Progenitor cell of endocrine pancreas (in vitro differentiated cells): ENCODE data around the gene PLET1. TPM values are rescaled to one million over a fixed set of nuclear protein-coding genes. Genes with fewer than 3 reads are reported as not detected.
"Not testable (repeated sequence)": the region's sequence is repeated elsewhere in the genome, so short reads cannot be mapped to it uniquely, and the experiment has no call there.

ENCODE experiments used
- DNase-seq: peaks from one replicate; pipeline ENCODE4 v3.0.0; 2021; ENCODE audit warnings: low spot score; ENCODE audit not compliant: unreplicated experiment
- H3K27ac Mint-ChIP-seq: 2 replicates; pipeline ENCODE4 v1.8.0; 2021; ENCODE audit warnings: mild to moderate bottlenecking, moderate library complexity, mixed read lengths
- H3K27me3 Mint-ChIP-seq: 2 replicates; pipeline ENCODE4 v1.8.0; 2021; ENCODE audit warnings: mixed read lengths
- H3K36me3 Mint-ChIP-seq: 2 replicates; pipeline ENCODE4 v1.8.0; 2022; ENCODE audit warnings: mixed read lengths; ENCODE audit not compliant: insufficient read depth
- H3K4me1 Mint-ChIP-seq: 2 replicates; pipeline ENCODE4 v1.8.0; 2021; ENCODE audit warnings: low read depth, mixed read lengths
- H3K4me3 Mint-ChIP-seq: 2 replicates; pipeline ENCODE4 v1.8.0; 2021; ENCODE audit warnings: low read depth, mild to moderate bottlenecking, moderate library complexity, mixed read lengths
- H3K9me3 Mint-ChIP-seq: 2 replicates; pipeline ENCODE4 v1.8.0; 2021; ENCODE audit warnings: low read depth, mixed read lengths
- CTCF ChIP-seq: fragments of 200-600 bp; sonication (generic); IDR thresholded peaks from one replicate; pipeline ENCODE4 v1.5.0; 2021; ENCODE audit warnings: antibody characterized with exemption, mild to moderate bottlenecking; ENCODE audit not compliant: unreplicated experiment
- total RNA-seq: library from RNA; stranded (reverse); gene quantifications from 2 replicates; pipeline ENCODE4 v1.2.1, GENCODE V29; 2021

Gene PLET1
- total RNA-seq, 1 donor from 2014 or later = not detected

GRCh38 chr11:112206071-112206470, 54.6 kb downstream of the PLET1 start:
- DNase-seq = no peak
- Mint-ChIP-seq H3K27me3 (peaks cover 4% of the 10 kb centered on the region), H3K4me3 (no peak overlapping the region), H3K27ac (no peak overlapping the region), H3K9me3 (peaks cover 4% of the 10 kb centered on the region), H3K4me1 (peaks cover 10% of the 10 kb centered on the region), H3K36me3 (peaks cover 5% of the 10 kb centered on the region)
- TF ChIP-seq CTCF = no peak

GRCh38 chr11:112200252-112200651, 60.4 kb downstream of the PLET1 start:
- Mint-ChIP-seq H3K27ac (no peak overlapping the region), H3K36me3 (no peaks in the 10 kb centered on the region), H3K4me1 (peaks cover 14% of the 10 kb centered on the region), H3K27me3 (peaks cover 8% of the 10 kb centered on the region), H3K4me3 (no peak overlapping the region), H3K9me3 (no peaks in the 10 kb centered on the region)
- no peak for TF ChIP-seq CTCF
- DNase-seq = no peak

- H3K36me3 Mint-ChIP-seq, H3K27ac Mint-ChIP-seq, H3K9me3 Mint-ChIP-seq, DNase-seq, H3K27me3 Mint-ChIP-seq, H3K4me3 Mint-ChIP-seq: not testable (repeated sequence)
- peaks cover 14% of the 10 kb centered on the region for H3K4me1 Mint-ChIP-seq
Measured at GRCh38 chr11:112199101-112199500, 61.6 kb downstream of the PLET1 start.

Other genes with a start within 250 kb of the PLET1 start
- 36.7 and 38.7 TPM in 2 replicates for gene DLAT, start 235.5 kb downstream of the PLET1 start, total RNA-seq
- gene PIH1D2, start 186.8 kb downstream of the PLET1 start, total RNA-seq = 4.9 and 6.2 TPM in 2 replicates
- gene NKAPD1, start 186.6 kb downstream of the PLET1 start, total RNA-seq = 27.2 and 29.6 TPM in 2 replicates
- gene TIMM8B, start 174.1 kb downstream of the PLET1 start, total RNA-seq = 71.2 and 71.7 TPM in 2 replicates
- gene SDHD, start 174.0 kb downstream of the PLET1 start, total RNA-seq = 40.4 and 46.9 TPM in 2 replicates
- gene IL18, start 96.8 kb downstream of the PLET1 start, total RNA-seq = 1.4 and 2.9 TPM in 2 replicates
- not detected in 2 replicates for gene TEX12, start 93.5 kb downstream of the PLET1 start, total RNA-seq
- gene BCO2, start 85.3 kb downstream of the PLET1 start, total RNA-seq = 3.0 and 3.6 TPM in 2 replicates
- 46.3 and 49.6 TPM in 2 replicates for gene PTS, start 34.4 kb downstream of the PLET1 start, total RNA-seq